ENCODE measurements around the gene FRG1. TPM values are rescaled to one million over a fixed set of nuclear protein-coding genes. Genes with fewer than 3 reads are reported as not detected.
"Not testable (repeated sequence)": the region's sequence is repeated elsewhere in the genome, so short reads cannot be mapped to it uniquely, and the experiment has no call there.

Gene FRG1
- polyA plus RNA-seq, 1 experiment = 26.3 TPM

GRCh38 chr4:189988877-189989431 lies 48.3 kb downstream of the FRG1 start:
- ChIA-PET POLR2A (no interaction called here), CTCF (no interaction called here)
- H3K27me3 ChIP-seq (ENCODE audit: control insufficient read depth, insufficient read depth, low read length) = no peaks in the 10 kb centered on the region
- no peak overlapping the region for H3K27ac ChIP-seq (ENCODE audit: low read depth, low read length)
- TF ChIP-seq, protein P1, sequence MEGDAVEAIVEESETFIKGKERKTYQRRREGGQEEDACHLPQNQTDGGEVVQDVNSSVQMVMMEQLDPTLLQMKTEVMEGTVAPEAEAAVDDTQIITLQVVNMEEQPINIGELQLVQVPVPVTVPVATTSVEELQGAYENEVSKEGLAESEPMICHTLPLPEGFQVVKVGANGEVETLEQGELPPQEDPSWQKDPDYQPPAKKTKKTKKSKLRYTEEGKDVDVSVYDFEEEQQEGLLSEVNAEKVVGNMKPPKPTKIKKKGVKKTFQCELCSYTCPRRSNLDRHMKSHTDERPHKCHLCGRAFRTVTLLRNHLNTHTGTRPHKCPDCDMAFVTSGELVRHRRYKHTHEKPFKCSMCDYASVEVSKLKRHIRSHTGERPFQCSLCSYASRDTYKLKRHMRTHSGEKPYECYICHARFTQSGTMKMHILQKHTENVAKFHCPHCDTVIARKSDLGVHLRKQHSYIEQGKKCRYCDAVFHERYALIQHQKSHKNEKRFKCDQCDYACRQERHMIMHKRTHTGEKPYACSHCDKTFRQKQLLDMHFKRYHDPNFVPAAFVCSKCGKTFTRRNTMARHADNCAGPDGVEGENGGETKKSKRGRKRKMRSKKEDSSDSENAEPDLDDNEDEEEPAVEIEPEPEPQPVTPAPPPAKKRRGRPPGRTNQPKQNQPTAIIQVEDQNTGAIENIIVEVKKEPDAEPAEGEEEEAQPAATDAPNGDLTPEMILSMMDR (IDR thresholded peaks at IDR 0.05; ENCODE audit: low read depth, low read length) = no peak
- DNase-seq (ENCODE audit: low read depth, low spot score) = no peak
- no peak overlapping the region for H3K4me3 ChIP-seq (ENCODE audit: low read depth, low read length)
- peaks cover under 1% of the 10 kb centered on the region; the same call in 1 of the 2 replicates for H3K9me3 ChIP-seq (ENCODE audit: control insufficient read depth, insufficient read depth, low read length)

GRCh38 chr4:189989941-189990340 lies 49.3 kb downstream of the FRG1 start:
- CTCF ChIA-PET; H3K9me3 ChIP-seq (ENCODE audit: control insufficient read depth, insufficient read depth, low read length); H3K27ac ChIP-seq (ENCODE audit: low read depth, low read length); DNase-seq (ENCODE audit: low read depth, low spot score); H3K4me3 ChIP-seq (ENCODE audit: low read depth, low read length); H3K27me3 ChIP-seq (ENCODE audit: control insufficient read depth, insufficient read depth, low read length); POLR2A ChIA-PET: not testable (repeated sequence)

Small RNA genes within 50 kb of the gene (small RNA-seq; reads per million reads assigned to genes)
- not detected for gene MLLT10P2 (ENCODE audit: insufficient read length, low read depth)

Other genes with a start within 250 kb of the FRG1 start
- gene FRG2, start 86.4 kb downstream of the FRG1 start, polyA plus RNA-seq (2011; rRNA removed) = not detected in 2 replicates
- not detected in 2 replicates for gene DBET, start 123.6 kb downstream of the FRG1 start, polyA plus RNA-seq (2011; rRNA removed)
- not detected in 2 replicates for gene DUX4, start 232.9 kb downstream of the FRG1 start, polyA plus RNA-seq (2011; rRNA removed)

Measured in AG04450 (cell line).